Erythroblast (primary cell): ENCODE results near the gene OR51B2.

Experiments
- GATA1 ChIP-seq: IDR thresholded peaks from 2 replicates; pipeline ENCODE4 v1.6.1; 2011; ENCODE audit warnings: low read depth, mild to moderate bottlenecking, control low read depth, low read length, moderate library complexity
- POLR2A ChIP-seq: IDR thresholded peaks from 2 replicates; pipeline ENCODE4 v1.6.1; 2011; ENCODE audit warnings: mild to moderate bottlenecking, low read length

GRCh38 chr11:5276697-5277096 lies 47.4 kb downstream of the OR51B2 start:
- TF ChIP-seq POLR2A (no peak), GATA1 (no peak)
